ENCODE results near the gene ITGB5.

DNA sequence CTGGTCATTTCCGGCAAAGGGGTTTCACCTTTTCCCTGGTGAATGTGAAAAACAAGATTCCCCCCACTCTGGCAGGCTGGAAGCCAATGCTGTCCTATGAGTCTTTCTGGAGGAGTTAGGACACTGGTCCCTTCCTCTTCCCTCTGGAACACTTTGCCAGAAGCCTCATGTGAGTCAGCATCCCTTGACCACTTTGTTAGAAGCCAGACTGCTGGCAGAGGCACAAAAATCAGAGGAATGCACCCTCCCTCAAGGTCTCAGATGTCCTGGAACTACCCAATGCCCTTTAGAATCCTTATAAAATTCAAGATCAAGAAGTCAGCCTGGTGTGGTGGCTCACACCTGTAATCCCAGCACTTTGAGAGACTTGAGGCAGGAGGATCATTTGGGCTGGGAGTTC is 26.6 kb downstream of the ITGB5 start:
- TF ChIP-seq SPI1 (IDR thresholded peaks at IDR 0.05; ENCODE audit: low read depth, low read length) (no peak), POLR2AphosphoS5 (IDR thresholded peaks at IDR 0.05; ENCODE audit: low read depth, low read length) (no peak), POLR2A (IDR thresholded peaks at IDR 0.05; ENCODE audit: low read depth, low read length) (no peak)
